A549 treated with AZD9567 at 1 μM for 4 hours (cell line): ENCODE data around the gene OAF. TPM values are rescaled to one million over a fixed set of nuclear protein-coding genes. Genes with fewer than 3 reads are reported as not detected.

Experiments
- total RNA-seq: library from RNA; stranded (reverse); fragments of 200-300 nt; extraction: Qiagen RNA extraction; gene quantifications from 5 replicates; pipeline ENCODE4 v1.2.3, GENCODE V29; 2022; ENCODE audit not compliant: insufficient read depth

The OAF gene
- total RNA-seq, result 10.2 to 11.2 TPM (median 10.7 TPM) in 5 replicates

DNA sequence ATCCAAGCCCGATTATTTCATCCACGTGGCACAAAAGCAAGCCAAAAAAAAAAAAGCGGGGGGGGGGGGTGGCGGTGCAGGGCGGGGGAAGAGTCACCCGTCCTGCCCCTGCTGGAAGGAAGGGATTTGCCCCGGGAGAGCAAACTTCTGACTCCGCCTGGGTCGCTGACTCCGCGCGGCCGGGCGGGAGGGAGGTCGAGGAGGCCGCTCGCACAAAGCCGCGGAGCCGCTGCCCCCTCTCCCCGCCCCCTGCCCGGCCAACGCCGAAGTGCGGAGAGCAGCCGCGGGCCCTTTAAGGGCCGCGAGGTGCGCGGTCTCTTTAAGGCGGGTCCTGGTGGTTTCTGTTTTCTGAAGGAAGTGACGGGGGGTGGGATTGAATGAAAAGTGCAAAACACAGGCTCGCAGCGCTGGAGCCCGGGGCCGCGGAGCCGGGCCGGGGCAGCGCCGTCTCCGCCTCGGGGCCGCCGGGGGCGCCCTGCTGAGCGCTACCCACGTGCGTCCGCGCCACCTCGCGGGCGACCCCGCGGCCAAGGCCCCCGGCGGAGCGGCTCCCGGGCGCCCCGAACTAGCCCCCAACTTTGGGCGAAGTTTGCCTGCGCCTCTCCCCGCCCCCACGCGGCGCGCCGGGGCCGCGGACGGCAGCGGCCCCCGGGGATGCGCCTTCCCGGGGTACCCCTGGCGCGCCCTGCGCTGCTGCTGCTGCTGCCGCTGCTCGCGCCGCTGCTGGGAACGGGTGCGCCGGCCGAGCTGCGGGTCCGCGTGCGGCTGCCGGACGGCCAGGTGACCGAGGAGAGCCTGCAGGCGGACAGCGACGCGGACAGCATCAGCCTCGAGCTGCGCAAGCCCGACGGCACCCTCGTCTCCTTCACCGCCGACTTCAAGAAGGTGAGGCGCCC is at the start of gene OAF:
TSS of gene OAF (plus strand) at position 407 of the 896 bp plus-strand sequence. CDS start at position 655, 248 bp downstream.

DNA sequence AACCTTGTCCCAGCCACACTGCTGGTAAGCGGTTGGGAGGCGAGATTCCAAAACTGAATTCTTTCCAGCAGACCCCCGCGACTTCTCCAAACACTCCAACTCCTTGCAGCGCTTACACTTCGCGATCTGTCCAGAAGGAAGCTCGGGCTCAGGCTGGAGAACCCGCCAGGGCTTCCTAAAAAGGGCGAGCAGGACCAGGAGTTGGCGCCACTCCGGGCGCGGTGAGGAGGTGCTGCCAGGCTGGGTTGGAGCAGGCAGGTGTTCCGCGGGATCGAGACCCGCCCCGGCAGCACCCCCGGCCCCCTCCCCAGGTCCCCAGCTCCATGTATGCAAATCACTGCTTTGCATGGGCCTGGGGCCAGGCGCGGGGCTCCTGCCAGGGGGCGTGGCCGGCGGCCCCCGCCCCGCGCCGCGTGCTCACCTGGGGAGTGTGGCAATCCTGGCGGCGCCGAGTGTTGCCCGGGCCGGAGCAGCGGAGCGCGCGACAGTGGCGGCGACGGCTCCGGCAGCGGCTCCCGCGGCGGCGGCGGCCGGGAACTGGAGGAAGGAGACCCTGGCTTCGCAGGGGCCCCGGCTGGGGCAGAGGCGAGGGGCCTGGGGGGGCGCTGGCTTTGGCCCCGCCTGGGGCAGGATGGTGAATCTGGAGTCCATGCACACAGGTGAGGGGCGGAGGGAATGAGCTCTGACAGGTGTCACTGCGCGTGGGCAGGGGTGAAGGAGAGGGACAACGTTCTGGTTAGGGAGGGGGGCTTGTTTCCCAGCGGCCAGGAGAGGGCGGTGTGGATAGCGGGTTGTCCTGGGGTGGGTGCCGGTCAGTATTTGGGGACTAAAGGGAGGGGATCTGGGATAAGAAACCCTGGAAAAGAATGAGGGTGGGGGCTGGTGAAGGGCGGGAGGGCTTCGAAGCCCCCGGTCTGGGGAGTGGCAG is 29.1 kb downstream of the OAF start, which contains the start of gene POU2F3:
TSS of gene POU2F3 (plus strand) at position 428 of the 928 bp plus-strand sequence. CDS start at position 632, 204 bp downstream.

Other genes starting within 250 kb of the OAF start
- gene TRIM29, start 72.9 kb upstream of the OAF start, total RNA-seq, result 4.8 to 14.3 TPM (median 14.0 TPM) in 5 replicates
- not detected in 5 replicates for gene POU2F3, start 29.1 kb downstream of the OAF start, total RNA-seq
- gene TLCD5, start 114.3 kb downstream of the OAF start, total RNA-seq, result 5.7 to 7.8 TPM (median 7.4 TPM) in 5 replicates
- 11.7 to 15.7 TPM (median 14.9 TPM) in 5 replicates for gene ARHGEF12, start 125.4 kb downstream of the OAF start, total RNA-seq